SU-DHL-6 (cell line): ENCODE measurements around the gene DMD.
A peak's percentile ranks its signal among the peaks of the same experiment; 100 is the strongest.

Experiments used
- H2AFZ ChIP-seq: fragments of 200-600 bp; sonication (generic); 2 replicates; pipeline ENCODE4 v1.6.1; 2014; ENCODE audit warnings: low read depth, mild to moderate bottlenecking, moderate library complexity, mixed read lengths, antibody characterized with exemption, low read length; ENCODE audit not compliant: severe bottlenecking
- H3F3A ChIP-seq: fragments of 200-600 bp; shearing (Covaris generic); 2 replicates; pipeline ENCODE4 v1.6.0; 2016; ENCODE audit warnings: antibody characterized with exemption, mild to moderate bottlenecking; ENCODE audit not compliant: insufficient read depth
- H3K27ac ChIP-seq: fragments of 200-600 bp; sonication (generic); 2 replicates; pipeline ENCODE4 v1.5.1; 2016; ENCODE audit warnings: low read depth, mild to moderate bottlenecking, low read length, moderate library complexity, mixed read lengths
- H3K27me3 ChIP-seq: fragments of 200-600 bp; sonication (generic), shearing (Covaris generic); 2 replicates; pipeline ENCODE4 v1.6.0; 2014; ENCODE audit warnings: mild to moderate bottlenecking, low read length
- H3K36me3 ChIP-seq: fragments of 200-600 bp; sonication (generic); 2 replicates; pipeline ENCODE4 v1.6.1; 2014; ENCODE audit warnings: mild to moderate bottlenecking, low read length, mixed read lengths
- H3K4me2 ChIP-seq: fragments of 300-600, 200-600 bp; shearing (Covaris generic), sonication (generic); 2 replicates; pipeline ENCODE4 v1.6.0; 2014; ENCODE audit warnings: low read length, low read depth, mild to moderate bottlenecking; ENCODE audit not compliant: poor library complexity, severe bottlenecking
- H3K4me3 ChIP-seq: fragments of 200-600 bp; sonication (generic); 2 replicates; pipeline ENCODE4 v1.5.1; 2014; ENCODE audit warnings: antibody characterized with exemption, low read length, mild to moderate bottlenecking, mixed read lengths; ENCODE audit not compliant: insufficient read depth, poor library complexity, severe bottlenecking
- H3K79me2 ChIP-seq: fragments of 200-600 bp; sonication (generic); 2 replicates; pipeline ENCODE4 v1.6.1; 2014; ENCODE audit warnings: mild to moderate bottlenecking, low read length, moderate library complexity; ENCODE audit not compliant: insufficient read depth
- H3K9ac ChIP-seq: fragments of 200-600 bp; sonication (generic); 2 replicates; pipeline ENCODE4 v1.7.0; 2014; ENCODE audit warnings: mild to moderate bottlenecking, low read length
- H3K9me2 ChIP-seq: fragments of 200-600 bp; sonication (generic); replicated peaks from 2 replicates; pipeline ENCODE4 v1.6.1; 2014; ENCODE audit warnings: low read length; ENCODE audit not compliant: insufficient read depth
- H3K9me3 ChIP-seq: fragments of 200-600 bp; sonication (generic); 2 replicates; pipeline ENCODE4 v1.6.1; 2014; ENCODE audit warnings: low read length, mixed read lengths; ENCODE audit not compliant: insufficient read depth
- H4K20me1 ChIP-seq: fragments of 200-600 bp; sonication (generic); 2 replicates; pipeline ENCODE4 v1.6.1; 2014; ENCODE audit warnings: low read depth, mild to moderate bottlenecking, antibody characterized with exemption, low read length, moderate library complexity, mixed read lengths
- EZH2phosphoT487 ChIP-seq: fragments of 200-600 bp; sonication (generic), shearing (Covaris generic); conservative IDR thresholded peaks from 2 replicates; pipeline ENCODE4 v1.6.1; 2018; ENCODE audit warnings: mild to moderate bottlenecking, antibody characterized with exemption, low read length, moderate library complexity, mixed read lengths
- TF ChIP-seq, protein P1 (sequence below): fragments of 200-600 bp; sonication (generic); IDR thresholded peaks from one replicate; pipeline ENCODE4 v1.5.1; 2017; ENCODE audit warnings: antibody characterized with exemption, mild to moderate bottlenecking, low read length, moderate library complexity; ENCODE audit not compliant: insufficient read depth, poor library complexity, severe bottlenecking

The DMD gene

GRCh38 chrX:33128048-33128805 lies 83.1 kb downstream of the DMD start:
- peak overlapping the region; percentile 88 for H3K9ac ChIP-seq
- peaks cover 4% of the 10 kb centered on the region; the same call in 1 of the 2 replicates for H3K79me2 ChIP-seq
- H4K20me1 ChIP-seq: no peaks in the 10 kb centered on the region
- peak overlapping the region; percentile 100 for H3K27ac ChIP-seq
- no peaks in the 10 kb centered on the region for H3K36me3 ChIP-seq
- TF ChIP-seq EZH2phosphoT487: no peak
- TF ChIP-seq, protein P1, sequence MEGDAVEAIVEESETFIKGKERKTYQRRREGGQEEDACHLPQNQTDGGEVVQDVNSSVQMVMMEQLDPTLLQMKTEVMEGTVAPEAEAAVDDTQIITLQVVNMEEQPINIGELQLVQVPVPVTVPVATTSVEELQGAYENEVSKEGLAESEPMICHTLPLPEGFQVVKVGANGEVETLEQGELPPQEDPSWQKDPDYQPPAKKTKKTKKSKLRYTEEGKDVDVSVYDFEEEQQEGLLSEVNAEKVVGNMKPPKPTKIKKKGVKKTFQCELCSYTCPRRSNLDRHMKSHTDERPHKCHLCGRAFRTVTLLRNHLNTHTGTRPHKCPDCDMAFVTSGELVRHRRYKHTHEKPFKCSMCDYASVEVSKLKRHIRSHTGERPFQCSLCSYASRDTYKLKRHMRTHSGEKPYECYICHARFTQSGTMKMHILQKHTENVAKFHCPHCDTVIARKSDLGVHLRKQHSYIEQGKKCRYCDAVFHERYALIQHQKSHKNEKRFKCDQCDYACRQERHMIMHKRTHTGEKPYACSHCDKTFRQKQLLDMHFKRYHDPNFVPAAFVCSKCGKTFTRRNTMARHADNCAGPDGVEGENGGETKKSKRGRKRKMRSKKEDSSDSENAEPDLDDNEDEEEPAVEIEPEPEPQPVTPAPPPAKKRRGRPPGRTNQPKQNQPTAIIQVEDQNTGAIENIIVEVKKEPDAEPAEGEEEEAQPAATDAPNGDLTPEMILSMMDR: no peak
- H3K4me2 ChIP-seq: peak overlapping the region; percentile 100
- H3F3A ChIP-seq: peaks cover 45% of the 10 kb centered on the region
- H2AFZ ChIP-seq: no peak overlapping the region
- H3K9me3 ChIP-seq: no peaks in the 10 kb centered on the region
- H3K27me3 ChIP-seq: no peaks in the 10 kb centered on the region
- peak overlapping the region; percentile 56 for H3K4me3 ChIP-seq
- H3K9me2 ChIP-seq: no peaks in the 10 kb centered on the region

DNA sequence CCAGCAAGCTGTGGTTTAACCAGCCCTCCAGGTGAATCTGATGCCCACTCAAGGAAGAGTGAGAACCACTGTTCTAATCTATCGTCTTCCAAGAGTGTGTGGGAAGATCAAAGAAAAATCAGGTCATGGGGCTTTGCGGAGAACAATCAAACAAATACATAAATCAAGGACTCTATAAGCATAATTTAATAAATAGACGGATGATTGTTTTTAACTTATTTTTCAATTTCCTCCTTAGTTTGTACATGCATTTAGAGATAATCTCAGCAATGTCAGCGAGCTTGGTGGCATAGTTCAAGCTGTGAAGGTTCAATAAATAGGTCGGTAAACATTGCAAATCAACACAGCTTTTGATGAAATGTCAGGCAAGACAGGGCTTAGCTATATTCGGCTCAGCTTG lies 84.9 kb downstream of the DMD start:
- no peaks in the 10 kb centered on the region for H3K9me2 ChIP-seq
- TF ChIP-seq, protein P1: no peak
- TF ChIP-seq EZH2phosphoT487: no peak
- no peaks in the 10 kb centered on the region for H3K36me3 ChIP-seq
- no peaks in the 10 kb centered on the region for H3K27me3 ChIP-seq
- no peaks in the 10 kb centered on the region for H3K9me3 ChIP-seq
- peak overlapping the region; percentile 100 for H3K27ac ChIP-seq
- no peaks in the 10 kb centered on the region; the same call in 1 of the 2 replicates for H3K79me2 ChIP-seq
- peaks cover 45% of the 10 kb centered on the region for H3F3A ChIP-seq
- H3K4me2 ChIP-seq: peak overlapping the region; percentile 100
- H3K9ac ChIP-seq: peak overlapping the region; percentile 88
- H3K4me3 ChIP-seq: peak overlapping the region; percentile 56
- no peak overlapping the region for H2AFZ ChIP-seq
- no peaks in the 10 kb centered on the region for H4K20me1 ChIP-seq

GRCh38 chrX:33109858-33110257 lies 101.5 kb downstream of the DMD start:
- H3K27ac ChIP-seq: peak overlapping the region; percentile 97
- TF ChIP-seq, protein P1: no peak
- no peak for TF ChIP-seq EZH2phosphoT487
- H3K9ac ChIP-seq: peak overlapping the region; percentile 50
- peak overlapping the region; percentile 20 for H3K4me3 ChIP-seq
- peaks cover 32% of the 10 kb centered on the region for H3F3A ChIP-seq
- peak overlapping the region; percentile 75 for H3K4me2 ChIP-seq
- no peak overlapping the region for H2AFZ ChIP-seq
- H3K79me2 ChIP-seq: no peaks in the 10 kb centered on the region
- H4K20me1 ChIP-seq: no peaks in the 10 kb centered on the region
- H3K27me3 ChIP-seq: no peaks in the 10 kb centered on the region
- no peaks in the 10 kb centered on the region for H3K36me3 ChIP-seq
- H3K9me2 ChIP-seq: no peaks in the 10 kb centered on the region
- no peaks in the 10 kb centered on the region for H3K9me3 ChIP-seq
